Measurements from ENCODE around the gene CAP2. TPM values are rescaled to one million over a fixed set of nuclear protein-coding genes. Genes with fewer than 3 reads are reported as not detected.

Gene CAP2
- total RNA-seq, 1 donor from 2014 or later: 5.5 TPM

DNA sequence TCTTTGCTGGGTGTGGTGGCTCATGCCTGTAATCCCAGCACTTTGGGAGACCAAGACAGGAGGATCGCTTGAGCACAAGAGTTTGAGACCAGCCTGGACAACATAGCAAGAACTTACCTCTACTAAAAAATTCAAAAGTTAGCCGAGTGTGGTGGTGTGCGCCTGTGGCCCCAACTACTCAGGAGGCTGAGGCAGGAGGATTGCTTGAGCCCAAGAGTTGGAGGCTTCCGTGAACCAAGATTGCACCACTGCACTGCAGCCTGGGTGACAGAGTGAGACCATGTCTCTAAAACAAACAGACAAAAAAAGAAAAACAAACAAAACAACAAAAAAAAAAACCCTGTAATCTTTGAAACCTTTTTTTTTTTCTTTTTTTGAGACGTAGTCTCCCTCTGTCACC lies 67.5 kb downstream of the CAP2 start:
- DNase-seq (ENCODE audit: low read depth): no peak
- H3K4me3 ChIP-seq (ENCODE audit: low read depth, low read length): no peak overlapping the region
- TF ChIP-seq CTCF (conservative IDR thresholded peaks at IDR 0.05; ENCODE audit: low read depth, low read length): no peak

DNA sequence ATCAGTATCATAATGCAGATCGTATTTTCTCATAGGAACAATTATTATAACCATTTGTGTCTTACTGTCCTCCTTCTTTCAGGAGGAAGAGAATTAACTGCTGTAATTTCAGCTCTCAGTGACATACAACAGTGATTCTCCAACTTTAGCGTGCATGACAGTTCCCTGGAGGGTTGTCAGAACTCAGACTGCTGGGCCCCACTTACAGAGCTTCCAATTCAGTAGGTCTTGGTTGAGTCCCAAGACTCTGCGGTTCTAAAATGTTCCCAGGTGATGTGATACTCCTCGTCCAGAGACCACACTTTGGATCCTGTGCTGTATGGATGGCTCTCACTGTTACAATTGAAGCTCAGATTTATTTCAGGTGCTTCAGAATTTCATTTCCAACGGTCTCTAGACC lies 72.8 kb downstream of the CAP2 start:
- no peak for DNase-seq (ENCODE audit: low read depth)
- TF ChIP-seq CTCF (conservative IDR thresholded peaks at IDR 0.05; ENCODE audit: low read depth, low read length): no peak

GRCh38 chr6:17466707-17467106 lies 73.3 kb downstream of the CAP2 start:
- TF ChIP-seq CTCF (conservative IDR thresholded peaks at IDR 0.05; ENCODE audit: low read depth, low read length): no peak
- no peak overlapping the region for H3K4me3 ChIP-seq (ENCODE audit: low read depth, low read length)
- DNase-seq (ENCODE audit: low read depth): no peak

More for the DNA sequence above, 72.8 kb downstream of the CAP2 start:
- H3K4me3 ChIP-seq (ENCODE audit: low read depth, low read length): no peak overlapping the region

- no peak for DNase-seq (ENCODE audit: low read depth)
- no peak overlapping the region for H3K4me3 ChIP-seq (ENCODE audit: low read depth, low read length)
- TF ChIP-seq CTCF (conservative IDR thresholded peaks at IDR 0.05; ENCODE audit: low read depth, low read length): peak; percentile 44
These were observed 75.8 kb downstream of the CAP2 start for GRCh38 chr6:17469006-17469832.

DNA sequence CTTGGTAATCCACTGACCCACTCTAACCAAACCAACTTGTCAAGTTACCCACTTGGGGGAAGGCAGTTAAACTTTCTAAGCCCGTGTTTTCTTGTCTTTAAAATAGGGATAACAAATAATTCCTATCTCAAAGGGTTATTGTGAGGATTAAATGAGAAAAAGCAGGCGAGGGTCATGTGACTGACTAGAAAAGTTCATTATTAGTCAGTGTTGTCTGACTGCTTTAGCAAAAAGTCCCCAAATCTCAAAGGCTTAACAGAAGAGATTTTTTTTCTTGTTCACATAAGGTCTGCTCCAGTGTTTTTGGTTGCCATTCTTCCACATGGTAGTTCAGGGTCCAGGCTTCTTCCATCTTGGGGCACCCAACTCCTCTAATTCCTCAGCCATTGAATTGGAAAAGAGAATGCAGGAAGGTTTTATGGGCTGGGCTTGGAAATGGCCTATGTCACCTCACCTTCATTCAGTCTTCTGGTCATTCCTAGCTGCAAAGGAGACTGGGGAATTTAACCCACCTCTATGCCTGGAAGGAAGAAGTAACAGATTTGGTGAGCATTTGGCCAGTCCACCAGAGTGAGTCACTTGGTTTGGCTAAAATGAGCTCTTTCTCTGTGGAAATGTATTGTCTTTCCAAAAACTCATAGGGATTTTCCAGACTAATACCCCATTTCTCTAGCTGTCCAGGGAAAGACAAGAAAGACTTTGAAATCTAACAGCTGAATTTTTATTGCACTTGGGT lies 77.0 kb downstream of the CAP2 start:
- no peak for TF ChIP-seq CTCF (conservative IDR thresholded peaks at IDR 0.05; ENCODE audit: low read depth, low read length)
- DNase-seq (ENCODE audit: low read depth): no peak
- no peak overlapping the region for H3K4me3 ChIP-seq (ENCODE audit: low read depth, low read length)

- no peak for DNase-seq (ENCODE audit: low read depth)
- no peak overlapping the region for H3K4me3 ChIP-seq (ENCODE audit: low read depth, low read length)
- TF ChIP-seq CTCF (conservative IDR thresholded peaks at IDR 0.05; ENCODE audit: low read depth, low read length): no peak
These were observed 77.5 kb downstream of the CAP2 start for GRCh38 chr6:17470938-17471327.

All from epithelial cell of proximal tubule (primary cell).